GDM1 (cell line): ENCODE measurements around the gene CPLX3.

Experiments used
- DNase-seq: peaks from one replicate; lab custom pipeline; 2025; lab: John Stamatoyannopoulos, UW

Gene CPLX3

GRCh38 chr15:74845208-74845568 is 18.8 kb downstream of the CPLX3 start:
- DNase-seq = peak; percentile 19

- DNase-seq = no peak
These were observed 19.2 kb downstream of the CPLX3 start for GRCh38 chr15:74845581-74845980.

GRCh38 chr15:74847432-74847831 is 21.0 kb downstream of the CPLX3 start:
- no peak for DNase-seq

- no peak for DNase-seq
These were observed 24.0 kb downstream of the CPLX3 start for GRCh38 chr15:74850393-74850792.

GRCh38 chr15:74851960-74852359 is 25.5 kb downstream of the CPLX3 start:
- DNase-seq = no peak

GRCh38 chr15:74854453-74855022 is 28.1 kb downstream of the CPLX3 start:
- DNase-seq = no peak

- DNase-seq = no peak
These were observed 29.4 kb downstream of the CPLX3 start for GRCh38 chr15:74855857-74856256.

GRCh38 chr15:74856537-74856936 is 30.1 kb downstream of the CPLX3 start:
- no peak for DNase-seq

- no peak for DNase-seq
These were observed 30.7 kb downstream of the CPLX3 start for GRCh38 chr15:74857082-74857655.

- no peak for DNase-seq
These were observed 31.4 kb downstream of the CPLX3 start for GRCh38 chr15:74857671-74858368.

GRCh38 chr15:74858369-74858740 is 31.9 kb downstream of the CPLX3 start:
- no peak for DNase-seq

- DNase-seq = no peak
These were observed 37.0 kb downstream of the CPLX3 start for GRCh38 chr15:74863239-74864056.

- no peak for DNase-seq
These were observed 37.9 kb downstream of the CPLX3 start for GRCh38 chr15:74864296-74864695.

GRCh38 chr15:74865316-74865715 is 38.9 kb downstream of the CPLX3 start:
- DNase-seq = no peak

GRCh38 chr15:74866090-74866489 is 39.7 kb downstream of the CPLX3 start:
- DNase-seq = no peak

GRCh38 chr15:74867466-74868038 is 41.1 kb downstream of the CPLX3 start:
- DNase-seq = no peak

GRCh38 chr15:74868059-74868458 is 41.6 kb downstream of the CPLX3 start:
- peak; percentile 95 for DNase-seq

- no peak for DNase-seq
These were observed 42.9 kb downstream of the CPLX3 start for GRCh38 chr15:74869372-74869725.

- DNase-seq = peak; percentile 98
These were observed 43.4 kb downstream of the CPLX3 start for GRCh38 chr15:74869726-74870407.

GRCh38 chr15:74870436-74871215 is 44.2 kb downstream of the CPLX3 start:
- no peak for DNase-seq

GRCh38 chr15:74872702-74873035 is 46.2 kb downstream of the CPLX3 start:
- no peak for DNase-seq
